Adipose tissue (tissue), 3 donors: ENCODE data around the gene TRPM2. TPM values are rescaled to one million over a fixed set of nuclear protein-coding genes. Genes with fewer than 3 reads are reported as not detected.
"Not testable (repeated sequence)": the region's sequence is repeated elsewhere in the genome, so short reads cannot be mapped to it uniquely, and the experiment has no call there.

Experiments used
- H3K27ac ChIP-seq: one replicate; pipeline ENCODE4 v1.5.1; 2013; ENCODE audit warnings: low read depth, low read length
- WGBS, 3 donors: extraction: QIAGEN DNeasy Blood & Tissue Kit; methylation state at CpG; one replicate each; pipeline ENCODE4 v1.1.7; 2013; 5-methylcytosine and 5-hydroxymethylcytosine counted together
- polyA plus RNA-seq, 3 donors: library from polyadenylated mRNA; stranded (reverse); fragments of 200-250 nt; gene quantifications; one replicate each; pipeline ENCODE4 v1.2.3, GENCODE V29; 2013
- donor health status: healthy with polysubstance abuse.
- donor health status: Bipolar disorder and iron deficiency.
- donor health status: healthy.

TRPM2 gene
- polyA plus RNA-seq, 3 donors = 0.72 to 4.2 (median 1.9) TPM

- no peak overlapping the region for H3K27ac ChIP-seq
- WGBS, 3 donors = 77 to 82% (median 79%) methylated on average over 18 to 20 of the region's 20 CpGs
These were observed 21.6 kb upstream of the TRPM2 start for GRCh38 chr21:44331650-44332307.

DNA sequence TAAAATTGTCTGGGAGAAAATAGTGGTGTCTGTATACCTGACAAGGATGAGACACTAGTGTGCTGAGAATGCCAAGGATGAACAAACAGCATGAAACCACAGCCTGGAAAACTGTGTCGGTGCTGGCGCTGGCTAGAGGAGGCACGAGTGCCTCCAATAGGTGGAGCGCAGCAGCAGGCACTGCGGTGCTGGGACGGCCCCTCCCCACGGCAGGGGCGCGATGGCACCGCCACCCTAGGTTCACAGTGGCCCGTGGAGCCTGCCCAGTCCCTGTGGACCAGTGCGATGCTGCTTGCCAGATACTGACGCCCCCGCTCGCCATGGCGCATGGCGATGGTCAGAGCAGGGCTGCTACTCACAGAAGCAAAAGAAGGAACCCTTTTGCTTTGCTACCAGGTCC lies 21.0 kb upstream of the TRPM2 start:
- no peak overlapping the region for H3K27ac ChIP-seq
- 89 to 93% (median 90%) methylated on average over 17 of the region's 17 CpGs for WGBS, 3 donors

DNA sequence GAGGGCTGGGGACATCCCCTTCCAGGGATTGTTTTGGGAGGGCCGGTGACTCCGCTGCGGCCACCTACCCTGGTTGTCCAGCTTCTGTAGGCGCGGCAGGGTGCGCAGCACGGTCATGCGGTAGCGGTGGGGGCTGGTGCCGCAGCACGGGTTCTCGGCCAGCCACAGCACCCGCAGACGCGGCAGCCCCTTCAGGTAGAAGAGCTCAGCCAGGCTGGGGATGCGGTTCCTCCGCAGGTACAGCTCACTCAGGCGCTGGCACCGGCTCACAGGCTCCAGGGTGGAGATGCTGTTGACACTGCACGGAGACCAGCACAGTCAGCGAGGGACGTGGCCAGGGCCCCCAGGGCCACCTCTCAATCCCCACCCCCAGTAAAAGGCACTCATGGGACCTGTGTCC lies 20.5 kb upstream of the TRPM2 start:
- WGBS, 3 donors = 95 to 97% (median 96%) methylated on average over 20 to 22 of the region's 22 CpGs
- H3K27ac ChIP-seq = no peak overlapping the region

DNA sequence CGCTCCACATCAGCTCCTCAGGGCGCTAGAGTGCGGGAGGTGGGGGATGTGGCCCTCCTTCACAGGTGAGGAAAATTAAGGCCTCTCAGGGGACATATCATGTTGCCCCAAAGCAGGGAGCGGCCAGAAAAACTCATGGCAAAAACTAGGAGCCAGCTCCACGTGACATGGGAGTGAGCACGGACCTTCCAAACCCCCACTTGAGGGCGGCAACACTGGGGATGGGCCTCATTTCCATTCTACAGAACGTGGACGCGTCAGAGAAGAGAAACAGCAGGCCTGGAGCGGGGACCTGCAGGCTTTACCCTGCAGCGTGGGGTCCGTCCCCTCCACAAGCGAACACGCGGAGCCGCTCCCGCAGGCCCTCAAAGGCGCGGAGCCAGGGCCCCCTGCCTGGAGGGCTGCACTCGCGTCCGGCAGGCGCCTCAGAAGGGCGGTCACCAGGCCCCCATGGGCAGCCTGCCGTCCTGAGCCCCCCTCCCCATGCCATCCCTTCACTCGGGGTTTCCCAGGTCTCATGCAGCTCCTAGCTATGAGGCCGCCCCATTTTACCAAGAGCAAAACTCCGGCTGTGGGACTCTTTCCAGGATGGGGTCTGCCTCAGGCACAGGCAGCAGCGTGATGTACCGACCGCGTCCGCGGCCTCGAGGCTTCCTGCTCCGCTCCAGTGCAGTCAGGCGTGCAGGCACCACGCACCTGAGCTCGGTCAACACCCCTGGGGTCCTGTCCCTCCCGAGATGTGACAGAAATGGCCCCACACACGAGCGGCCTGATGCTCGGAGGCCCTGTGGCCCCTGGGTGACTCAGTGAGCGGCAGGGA lies 19.7 kb upstream of the TRPM2 start:
- H3K27ac ChIP-seq = no peak overlapping the region
- 83 to 88% (median 86%) methylated on average over 45 of the region's 45 CpGs for WGBS, 3 donors

GRCh38 chr21:44334329-44335030 lies 18.9 kb upstream of the TRPM2 start:
- 86 to 92% (median 88%) methylated on average over 23 to 25 of the region's 26 CpGs for WGBS, 3 donors
- H3K27ac ChIP-seq = no peak overlapping the region

GRCh38 chr21:44335266-44336059 lies 18.0 kb upstream of the TRPM2 start:
- 93 to 97% (median 96%) methylated on average over 20 to 23 of the region's 24 CpGs for WGBS, 3 donors
- H3K27ac ChIP-seq = no peak overlapping the region

DNA sequence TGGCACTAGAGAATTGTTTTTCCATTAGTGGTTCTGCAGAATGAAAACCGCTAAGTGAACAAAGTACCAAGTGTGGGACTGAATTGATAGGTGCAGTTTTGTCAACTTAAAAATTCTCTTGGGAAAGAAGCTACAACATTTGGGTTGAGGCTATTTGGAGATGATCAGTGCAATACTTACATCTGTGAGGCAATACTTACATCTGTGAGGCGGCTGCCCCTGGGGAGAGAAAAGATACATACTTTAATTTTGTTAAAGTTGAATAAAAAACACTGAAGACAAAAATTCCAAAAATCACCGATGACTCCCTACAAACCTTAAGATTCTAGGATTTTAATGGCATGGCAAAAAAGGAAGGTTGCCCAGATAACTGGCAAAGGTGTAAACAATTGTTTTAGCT lies 16.0 kb upstream of the TRPM2 start:
- WGBS, 3 donors = 59 to 74% (median 64%) methylated on average over 3 of the region's 3 CpGs
- H3K27ac ChIP-seq = no peak overlapping the region

- WGBS, 3 donors = 9 to 11% (median 9%) methylated on average over 19 to 35 of the region's 47 CpGs
- H3K27ac ChIP-seq = no peak overlapping the region
These were observed 15.2 kb upstream of the TRPM2 start for GRCh38 chr21:44337941-44338895.

GRCh38 chr21:44338971-44339910 lies 14.2 kb upstream of the TRPM2 start, which contains the start of gene CFAP410:
CFAP410 (minus strand) TSS chr21:44339390; CDS start chr21:44339194, 196 bp downstream.
- peak within 1 kb of the TSS; percentile 85 for H3K27ac ChIP-seq
- 0 to 1% (median 1%) methylated on average over 64 to 88 of the region's 90 CpGs for WGBS, 3 donors

GRCh38 chr21:44341726-44342458 lies 11.5 kb upstream of the TRPM2 start:
- not testable (repeated sequence) for H3K27ac ChIP-seq
- WGBS, 3 donors = 52 to 82% (median 80%) methylated on average over 12 of the region's 12 CpGs

- not testable (repeated sequence) for H3K27ac ChIP-seq
- 72 to 76% (median 73%) methylated on average over 8 of the region's 8 CpGs for WGBS, 3 donors
These were observed 10.4 kb upstream of the TRPM2 start for GRCh38 chr21:44342981-44343380.

- 69 to 91% (median 76%) methylated on average over 17 of the region's 17 CpGs for WGBS, 3 donors
- no peak overlapping the region for H3K27ac ChIP-seq
These were observed 8.8 kb upstream of the TRPM2 start for GRCh38 chr21:44344541-44345183.

GRCh38 chr21:44345495-44345894 lies 7.9 kb upstream of the TRPM2 start:
- 50 to 71% (median 65%) methylated on average over 11 of the region's 11 CpGs for WGBS, 3 donors
- no peak overlapping the region for H3K27ac ChIP-seq

DNA sequence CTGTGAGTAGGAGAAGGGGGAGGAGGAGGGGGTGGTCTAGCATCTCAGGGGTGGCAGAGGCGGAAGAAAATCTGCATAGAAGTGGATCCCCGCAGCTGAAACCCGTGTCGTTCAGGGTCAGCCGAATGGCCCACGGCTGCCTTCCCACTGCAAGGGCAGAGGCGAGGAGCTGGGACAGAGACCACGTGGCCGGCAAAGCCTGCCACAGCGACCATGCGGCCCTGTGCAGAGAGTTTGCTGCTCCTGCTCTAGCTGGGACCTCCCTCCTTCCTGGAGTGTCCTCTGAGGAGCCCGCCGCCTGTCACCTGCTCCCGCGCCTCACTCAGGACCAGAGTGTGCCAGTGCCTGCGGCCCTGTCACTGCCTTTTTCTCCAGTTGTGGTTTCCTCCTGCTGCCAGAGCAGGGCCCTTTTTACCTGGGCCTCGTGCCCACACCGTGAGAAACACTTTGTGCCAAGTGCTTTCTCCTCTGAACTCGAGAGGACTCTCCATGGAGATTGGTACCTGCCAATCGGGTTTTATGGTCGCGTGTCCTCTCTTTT lies 5.4 kb upstream of the TRPM2 start:
- no peak overlapping the region for H3K27ac ChIP-seq
- 45 to 56% (median 53%) methylated on average over 22 of the region's 22 CpGs for WGBS, 3 donors

DNA sequence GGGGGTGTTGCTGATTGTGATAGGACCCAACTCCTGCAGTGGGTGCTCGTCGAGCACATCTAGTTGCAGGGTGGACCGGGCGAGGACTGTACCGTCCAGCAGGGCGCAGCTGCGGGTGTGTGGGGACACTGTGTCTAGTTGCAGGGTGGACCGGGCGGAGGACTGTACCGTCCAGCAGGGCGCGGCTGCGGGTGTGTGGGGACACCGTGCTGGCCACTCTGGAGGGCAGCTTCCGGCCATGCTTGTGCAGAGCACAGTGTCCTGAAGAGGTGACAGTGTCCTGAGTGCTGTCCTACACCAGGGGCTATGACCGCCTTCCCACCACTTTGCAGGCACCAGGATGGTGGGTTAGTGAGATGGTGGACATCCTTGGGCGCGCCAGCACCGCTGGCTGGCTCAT lies 4.6 kb upstream of the TRPM2 start:
- 89 to 94% (median 91%) methylated on average over 19 of the region's 19 CpGs for WGBS, 3 donors
- no peak overlapping the region for H3K27ac ChIP-seq
